Measurements from ENCODE around the gene FAM76B.

- no peak for TF ChIP-seq ZNF41 (CRISPR knock-in tag; conservative IDR thresholded peaks at IDR 0.05)
- TF ChIP-seq ZNF639 (CRISPR knock-in tag; conservative IDR thresholded peaks at IDR 0.05 in 1 of 2, IDR thresholded peaks at IDR 0.05 in 1 of 2): no peak
- TF ChIP-seq POLR2AphosphoS5 (IDR thresholded peaks at IDR 0.05; ENCODE audit: control insufficient read depth, insufficient read depth, low read depth, low read length): no peak
- no peak for TF ChIP-seq POLR2A (conservative IDR thresholded peaks at IDR 0.05)
- no peak for TF ChIP-seq POU5F1 (IDR thresholded peaks at IDR 0.05; ENCODE audit: borderline replicate concordance, low read depth, low read length, partially characterized antibody)
- TF ChIP-seq ARID2 (IDR thresholded peaks at IDR 0.05): no peak
- no peak for TF ChIP-seq ELF1 (tag; IDR thresholded peaks at IDR 0.05)
- TF ChIP-seq ZKSCAN8 (CRISPR knock-in tag; IDR thresholded peaks at IDR 0.05): no peak
- TF ChIP-seq CTCF (IDR thresholded peaks at IDR 0.05 in 2 of 3, conservative IDR thresholded peaks at IDR 0.05 in 1 of 3; ENCODE audit: insufficient read depth in 2 of 3, low read depth in 1 of 3, low read length in 3 of 3): no peak
- TF ChIP-seq ATF1 (CRISPR knock-in tag; IDR thresholded peaks at IDR 0.05): no peak
- no peak for TF ChIP-seq ATF1 (tag; IDR thresholded peaks at IDR 0.05)
- no peak for TF ChIP-seq ZKSCAN1 (IDR thresholded peaks at IDR 0.05; ENCODE audit: low read depth, low read length)
- no peak for TF ChIP-seq MEF2D (tag; conservative IDR thresholded peaks at IDR 0.05; ENCODE audit: low read depth)
These were observed 22.9 kb downstream of the FAM76B start for GRCh38 chr11:95766701-95767100.

All from K562 (cell line).